Measurements from ENCODE around the gene SYT2.
"Not testable (repeated sequence)": the region's sequence is repeated elsewhere in the genome, so short reads cannot be mapped to it uniquely, and the experiment has no call there.

SYT2 gene

GRCh38 chr1:202543537-202543936, 166.7 kb downstream of the SYT2 start:
- DNase-seq (ENCODE audit: low read depth); H3K4me3 ChIP-seq (ENCODE audit: control insufficient read depth, low read depth, low read length): not testable (repeated sequence)

- not testable (repeated sequence) for H3K4me3 ChIP-seq (ENCODE audit: control insufficient read depth, low read depth, low read length)
Observed at GRCh38 chr1:202542415-202542814, 167.8 kb downstream of the SYT2 start.

GRCh38 chr1:202540858-202541257, 169.4 kb downstream of the SYT2 start:
- H3K4me3 ChIP-seq (ENCODE audit: control insufficient read depth, low read depth, low read length); DNase-seq (ENCODE audit: low read depth): not testable (repeated sequence)

More at GRCh38 chr1:202542415-202542814, 167.8 kb downstream of the SYT2 start:
- not testable (repeated sequence) for DNase-seq (ENCODE audit: low read depth)
